Endothelial cell of umbilical vein (primary cell): ENCODE data around the gene NACA.

Source experiments
- EZH2 ChIP-seq: IDR thresholded peaks from 2 replicates; pipeline ENCODE4 v1.6.1; 2012; ENCODE audit warnings: borderline replicate concordance, low read depth, mild to moderate bottlenecking, moderate library complexity, low read length, inconsistent platforms; ENCODE audit not compliant: severe bottlenecking
- FOS ChIP-seq: IDR thresholded peaks from 2 replicates; pipeline ENCODE4 v1.6.1; 2011; ENCODE audit warnings: mild to moderate bottlenecking, low read length, moderate library complexity, borderline replicate concordance; ENCODE audit not compliant: insufficient read depth
- GATA2 ChIP-seq: IDR thresholded peaks from 2 replicates; pipeline ENCODE4 v1.7.0; 2011; ENCODE audit warnings: low read depth, mild to moderate bottlenecking, moderate library complexity, mixed read lengths, low read length; ENCODE audit not compliant: insufficient read length, insufficient read depth
- JUN ChIP-seq: IDR thresholded peaks from 2 replicates; pipeline ENCODE4 v1.6.1; 2011; ENCODE audit warnings: borderline replicate concordance, low read depth; ENCODE audit not compliant: insufficient read length, insufficient read depth
- MYC ChIP-seq: IDR thresholded peaks from one replicate; pipeline ENCODE4 v1.6.1; 2011; ENCODE audit warnings: mild to moderate bottlenecking, low read depth, low read length
- POLR2A ChIP-seq: IDR thresholded peaks from 2 replicates; pipeline ENCODE4 v1.6.1; 2012; ENCODE audit warnings: low read depth, mild to moderate bottlenecking, control low read depth, low read length
- POLR2AphosphoS5 ChIP-seq: IDR thresholded peaks from 2 replicates; pipeline ENCODE4 v1.6.1; 2012; ENCODE audit warnings: low read depth, mild to moderate bottlenecking, control low read depth, low read length, moderate library complexity; ENCODE audit not compliant: insufficient read depth
- TF ChIP-seq, protein P1 (sequence below), 2 donors: IDR thresholded peaks; 1 replicate in 1 of 2; 2 replicates in 1 of 2; pipeline ENCODE4 v1.5.1; 2011; ENCODE audit warnings: low read length in 2 of 2, mild to moderate bottlenecking in 2 of 2, moderate library complexity in 2 of 2, control low read depth in 1 of 2, inconsistent platforms in 1 of 2, low read depth in 1 of 2; ENCODE audit not compliant: insufficient read depth in 1 of 2; ENCODE audit errors: extremely low read depth in 1 of 2
- TF ChIP-seq, protein P2 (sequence below): IDR thresholded peaks from 2 replicates; pipeline ENCODE4 v1.6.1; 2011; ENCODE audit not compliant: insufficient read depth, insufficient read length

DNA sequence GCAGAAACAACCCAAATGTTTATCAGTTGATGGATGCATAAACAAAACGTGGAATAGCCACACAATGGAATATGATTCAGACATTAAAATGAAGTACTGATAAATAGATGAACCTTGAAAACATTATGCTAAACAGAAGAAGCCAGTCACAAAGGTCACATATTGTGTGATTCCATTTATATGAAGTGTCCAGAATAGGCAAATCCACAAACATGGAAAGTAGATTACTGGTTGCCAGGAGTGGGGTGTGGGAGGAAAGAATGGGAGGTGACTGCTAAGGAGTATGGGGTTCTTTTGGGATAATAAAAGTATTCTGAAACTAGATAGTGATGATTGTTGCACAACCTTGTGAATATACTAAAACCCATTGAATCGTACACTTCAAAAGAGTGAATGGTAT, 36.7 kb upstream of the NACA start:
- TF ChIP-seq, protein P1, sequence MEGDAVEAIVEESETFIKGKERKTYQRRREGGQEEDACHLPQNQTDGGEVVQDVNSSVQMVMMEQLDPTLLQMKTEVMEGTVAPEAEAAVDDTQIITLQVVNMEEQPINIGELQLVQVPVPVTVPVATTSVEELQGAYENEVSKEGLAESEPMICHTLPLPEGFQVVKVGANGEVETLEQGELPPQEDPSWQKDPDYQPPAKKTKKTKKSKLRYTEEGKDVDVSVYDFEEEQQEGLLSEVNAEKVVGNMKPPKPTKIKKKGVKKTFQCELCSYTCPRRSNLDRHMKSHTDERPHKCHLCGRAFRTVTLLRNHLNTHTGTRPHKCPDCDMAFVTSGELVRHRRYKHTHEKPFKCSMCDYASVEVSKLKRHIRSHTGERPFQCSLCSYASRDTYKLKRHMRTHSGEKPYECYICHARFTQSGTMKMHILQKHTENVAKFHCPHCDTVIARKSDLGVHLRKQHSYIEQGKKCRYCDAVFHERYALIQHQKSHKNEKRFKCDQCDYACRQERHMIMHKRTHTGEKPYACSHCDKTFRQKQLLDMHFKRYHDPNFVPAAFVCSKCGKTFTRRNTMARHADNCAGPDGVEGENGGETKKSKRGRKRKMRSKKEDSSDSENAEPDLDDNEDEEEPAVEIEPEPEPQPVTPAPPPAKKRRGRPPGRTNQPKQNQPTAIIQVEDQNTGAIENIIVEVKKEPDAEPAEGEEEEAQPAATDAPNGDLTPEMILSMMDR (IDR thresholded peaks at IDR 0.05; ENCODE audit: extremely low read depth in 1 of 2, insufficient read depth in 1 of 2, low read depth in 1 of 2, low read length in 2 of 2) = no peak
- TF ChIP-seq, protein P2, sequence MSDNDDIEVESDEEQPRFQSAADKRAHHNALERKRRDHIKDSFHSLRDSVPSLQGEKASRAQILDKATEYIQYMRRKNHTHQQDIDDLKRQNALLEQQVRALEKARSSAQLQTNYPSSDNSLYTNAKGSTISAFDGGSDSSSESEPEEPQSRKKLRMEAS = no peak
- no peak for TF ChIP-seq POLR2A
- TF ChIP-seq EZH2 = no peak
- TF ChIP-seq POLR2AphosphoS5 = no peak
- no peak for TF ChIP-seq GATA2
- TF ChIP-seq MYC = no peak
- TF ChIP-seq JUN = no peak
- TF ChIP-seq FOS = no peak
